K562 (cell line): ENCODE data around the gene EEPD1. TPM values are rescaled to one million over a fixed set of nuclear protein-coding genes. Genes with fewer than 3 reads are reported as not detected.

ENCODE experiments used
- polyA plus RNA-seq, 8 experiments: library from polyadenylated mRNA; depleted of rRNA in 4 of 8; stranded (reverse) in 5 of 8; unstranded in 3 of 8; fragments of >200 nt; fragmentation: Nextera tagmentation in 2 of 8; fragmentation: Illumina TruSeq in 1 of 8; extraction: Ambion mirVana in 2 of 8; extraction: Trizol in 1 of 8; gene quantifications; 2 replicates each; pipeline versions ENCODE4 v1.2.1 to v1.2.3, GENCODE V29; 2011 to 2014; ENCODE audit warnings: inconsistent platforms in 1 of 8, missing spikeins in 1 of 8
- small RNA-seq: library from RNA; depleted of rRNA; stranded (forward); fragments of <200 nt; gene quantifications from one replicate; pipeline ENCODE3, GENCODE V24; 2014
- total RNA-seq, 7 experiments: library from RNA; depleted of rRNA in 6 of 7; stranded (reverse); fragments of >200 nt in 6 of 7; fragmentation: Illumina TruSeq in 2 of 7; extraction: Trizol in 2 of 7; gene quantifications; 2 replicates each; pipeline versions ENCODE4 v1.2.1 to v1.2.3, GENCODE V29; 2011 to 2021; ENCODE audit warnings: low replicate concordance in 1 of 7

The EEPD1 gene
- total and polyA plus RNA-seq, 9 of the 15 experiments (the other 6 are each of a cell fraction or from before 2014, with no cell fraction given), result 0.01 to 1.5 (median 0.74) TPM; not detected in 1

Small RNA genes lying within 50 kb of the gene (small RNA-seq; reads per million reads assigned to genes)
- gene AC006960.1, result not detected
- gene AC007327.1, result not detected
- gene RF00019, result not detected

Other genes with a start within 250 kb of the EEPD1 start
- 31.3 and 36.6 TPM in 2 replicates for gene ANLN, start 236.6 kb downstream of the EEPD1 start, total RNA-seq (2014; rRNA removed)
- gene ANLN, start 236.6 kb downstream of the EEPD1 start, total RNA-seq (2014; rRNA removed; fragmentation: Illumina TruSeq; extraction: Trizol), result 53.2 and 56.1 TPM in 2 replicates
- gene ANLN, start 236.6 kb downstream of the EEPD1 start, total RNA-seq (2015; rRNA removed; fragmentation: Illumina TruSeq; extraction: Trizol), result 63.0 and 66.2 TPM in 2 replicates
- gene ANLN, start 236.6 kb downstream of the EEPD1 start, total RNA-seq (2021), result 50.3 and 58.2 TPM in 2 replicates
- 38.7 and 46.1 TPM in 2 replicates for gene ANLN, start 236.6 kb downstream of the EEPD1 start, polyA plus RNA-seq (2011; rRNA removed)
- 31.2 and 51.2 TPM in 2 replicates for gene ANLN, start 236.6 kb downstream of the EEPD1 start, polyA plus RNA-seq (2014; fragmentation: Illumina TruSeq; extraction: Trizol)
- gene ANLN, start 236.6 kb downstream of the EEPD1 start, polyA plus RNA-seq (2014; fragmentation: Nextera tagmentation; extraction: Ambion mirVana), result 10 to 100 TPM; 18.1 to 37.3 TPM
- gene ANLN, start 236.6 kb downstream of the EEPD1 start, polyA plus RNA-seq (2014; rRNA removed), result 23.9 and 25.8 TPM in 2 replicates